Liver (tissue), 3 donors: ENCODE measurements around the gene KRTAP5-11.
"Not testable (repeated sequence)": the region's sequence is repeated elsewhere in the genome, so short reads cannot be mapped to it uniquely, and the experiment has no call there.

ENCODE experiments used
- FOXA1 ChIP-seq: IDR thresholded peaks from 2 replicates; pipeline ENCODE4 v1.6.1; 2016; ENCODE audit warnings: antibody characterized with exemption
- GABPA ChIP-seq, 2 donors: IDR thresholded peaks in 1 of 2; conservative IDR thresholded peaks in 1 of 2; 2 replicates each; pipeline ENCODE4 v1.6.1; 2016; ENCODE audit warnings: antibody characterized with exemption in 2 of 2, mild to moderate bottlenecking in 1 of 2, moderate library complexity in 1 of 2
- HNF4A ChIP-seq, 2 donors: conservative IDR thresholded peaks; 2 replicates each; pipeline ENCODE4 v1.6.1; 2016; ENCODE audit warnings: antibody characterized with exemption in 2 of 2, mild to moderate bottlenecking in 2 of 2
- JUND ChIP-seq, 2 donors: IDR thresholded peaks; 2 replicates each; pipeline ENCODE4 v1.6.1; 2016; ENCODE audit warnings: antibody characterized with exemption in 2 of 2
- RAD21 ChIP-seq, 2 donors: IDR thresholded peaks; 2 replicates each; pipeline ENCODE4 v1.6.1; 2016; ENCODE audit warnings: antibody characterized with exemption in 2 of 2, mild to moderate bottlenecking in 2 of 2
- RXRA ChIP-seq, 2 donors: IDR thresholded peaks; 2 replicates each; pipeline ENCODE4 v1.6.1; 2017 to 2018; ENCODE audit warnings: antibody characterized with exemption in 2 of 2, mild to moderate bottlenecking in 1 of 2
- YY1 ChIP-seq: IDR thresholded peaks from 2 replicates; pipeline ENCODE4 v1.6.1; 2016; ENCODE audit warnings: antibody characterized with exemption, mild to moderate bottlenecking
- TF ChIP-seq, protein P1 (sequence below): fragments of 150-350 bp; IDR thresholded peaks from 2 replicates; pipeline ENCODE4 v1.5.1; 2017; ENCODE audit warnings: improper control_type of control experiment, low read depth, low read length; ENCODE audit not compliant: missing input control
- TF ChIP-seq, protein P2 (sequence below): IDR thresholded peaks from 2 replicates; pipeline ENCODE4 v1.6.1; 2016; ENCODE audit warnings: antibody characterized with exemption, mild to moderate bottlenecking
- TF ChIP-seq, protein P3 (sequence below): IDR thresholded peaks from 2 replicates; pipeline ENCODE4 v1.6.1; 2016; ENCODE audit warnings: antibody characterized with exemption
- TF ChIP-seq, protein P4 (sequence below): IDR thresholded peaks from 2 replicates; pipeline ENCODE4 v1.6.1; 2016; ENCODE audit warnings: antibody characterized with exemption
- TF ChIP-seq, protein P5 (sequence below): IDR thresholded peaks from 2 replicates; pipeline ENCODE4 v1.6.1; 2016; ENCODE audit warnings: antibody characterized with exemption
- donor health status: healthy.
- donor health status: healthy.

DNA sequence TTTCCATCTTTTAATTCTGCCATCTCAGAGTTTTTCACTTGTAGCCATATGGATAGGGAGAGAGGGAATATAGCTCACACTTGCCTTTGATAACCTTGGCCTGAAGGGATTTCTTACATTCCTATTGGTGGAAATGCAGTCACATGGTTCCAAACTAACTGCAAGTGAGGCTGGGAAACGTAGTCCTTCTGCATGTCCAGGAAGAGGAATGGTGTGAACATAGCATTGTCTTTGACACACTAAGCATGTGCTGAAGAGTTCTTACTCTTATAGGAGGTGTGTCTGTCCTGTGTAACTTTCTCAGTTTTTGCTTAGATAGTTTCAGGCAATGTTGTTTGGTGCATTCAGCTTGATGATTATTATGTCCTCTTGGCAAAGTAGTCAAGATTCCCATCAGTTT lies 47.4 kb upstream of the KRTAP5-11 start:
- TF ChIP-seq, protein P1, sequence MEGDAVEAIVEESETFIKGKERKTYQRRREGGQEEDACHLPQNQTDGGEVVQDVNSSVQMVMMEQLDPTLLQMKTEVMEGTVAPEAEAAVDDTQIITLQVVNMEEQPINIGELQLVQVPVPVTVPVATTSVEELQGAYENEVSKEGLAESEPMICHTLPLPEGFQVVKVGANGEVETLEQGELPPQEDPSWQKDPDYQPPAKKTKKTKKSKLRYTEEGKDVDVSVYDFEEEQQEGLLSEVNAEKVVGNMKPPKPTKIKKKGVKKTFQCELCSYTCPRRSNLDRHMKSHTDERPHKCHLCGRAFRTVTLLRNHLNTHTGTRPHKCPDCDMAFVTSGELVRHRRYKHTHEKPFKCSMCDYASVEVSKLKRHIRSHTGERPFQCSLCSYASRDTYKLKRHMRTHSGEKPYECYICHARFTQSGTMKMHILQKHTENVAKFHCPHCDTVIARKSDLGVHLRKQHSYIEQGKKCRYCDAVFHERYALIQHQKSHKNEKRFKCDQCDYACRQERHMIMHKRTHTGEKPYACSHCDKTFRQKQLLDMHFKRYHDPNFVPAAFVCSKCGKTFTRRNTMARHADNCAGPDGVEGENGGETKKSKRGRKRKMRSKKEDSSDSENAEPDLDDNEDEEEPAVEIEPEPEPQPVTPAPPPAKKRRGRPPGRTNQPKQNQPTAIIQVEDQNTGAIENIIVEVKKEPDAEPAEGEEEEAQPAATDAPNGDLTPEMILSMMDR, result not testable (repeated sequence)
- TF ChIP-seq, protein P2, sequence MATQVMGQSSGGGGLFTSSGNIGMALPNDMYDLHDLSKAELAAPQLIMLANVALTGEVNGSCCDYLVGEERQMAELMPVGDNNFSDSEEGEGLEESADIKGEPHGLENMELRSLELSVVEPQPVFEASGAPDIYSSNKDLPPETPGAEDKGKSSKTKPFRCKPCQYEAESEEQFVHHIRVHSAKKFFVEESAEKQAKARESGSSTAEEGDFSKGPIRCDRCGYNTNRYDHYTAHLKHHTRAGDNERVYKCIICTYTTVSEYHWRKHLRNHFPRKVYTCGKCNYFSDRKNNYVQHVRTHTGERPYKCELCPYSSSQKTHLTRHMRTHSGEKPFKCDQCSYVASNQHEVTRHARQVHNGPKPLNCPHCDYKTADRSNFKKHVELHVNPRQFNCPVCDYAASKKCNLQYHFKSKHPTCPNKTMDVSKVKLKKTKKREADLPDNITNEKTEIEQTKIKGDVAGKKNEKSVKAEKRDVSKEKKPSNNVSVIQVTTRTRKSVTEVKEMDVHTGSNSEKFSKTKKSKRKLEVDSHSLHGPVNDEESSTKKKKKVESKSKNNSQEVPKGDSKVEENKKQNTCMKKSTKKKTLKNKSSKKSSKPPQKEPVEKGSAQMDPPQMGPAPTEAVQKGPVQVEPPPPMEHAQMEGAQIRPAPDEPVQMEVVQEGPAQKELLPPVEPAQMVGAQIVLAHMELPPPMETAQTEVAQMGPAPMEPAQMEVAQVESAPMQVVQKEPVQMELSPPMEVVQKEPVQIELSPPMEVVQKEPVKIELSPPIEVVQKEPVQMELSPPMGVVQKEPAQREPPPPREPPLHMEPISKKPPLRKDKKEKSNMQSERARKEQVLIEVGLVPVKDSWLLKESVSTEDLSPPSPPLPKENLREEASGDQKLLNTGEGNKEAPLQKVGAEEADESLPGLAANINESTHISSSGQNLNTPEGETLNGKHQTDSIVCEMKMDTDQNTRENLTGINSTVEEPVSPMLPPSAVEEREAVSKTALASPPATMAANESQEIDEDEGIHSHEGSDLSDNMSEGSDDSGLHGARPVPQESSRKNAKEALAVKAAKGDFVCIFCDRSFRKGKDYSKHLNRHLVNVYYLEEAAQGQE, result not testable (repeated sequence)
- not testable (repeated sequence) for TF ChIP-seq FOXA1; RAD21 (IDR thresholded peaks at IDR 0.05); RXRA (IDR thresholded peaks at IDR 0.05); JUND (IDR thresholded peaks at IDR 0.05); YY1; HNF4A (conservative IDR thresholded peaks at IDR 0.05); GABPA (IDR thresholded peaks at IDR 0.05 in 1 of 2, conservative IDR thresholded peaks at IDR 0.05 in 1 of 2)
- TF ChIP-seq, protein P3, sequence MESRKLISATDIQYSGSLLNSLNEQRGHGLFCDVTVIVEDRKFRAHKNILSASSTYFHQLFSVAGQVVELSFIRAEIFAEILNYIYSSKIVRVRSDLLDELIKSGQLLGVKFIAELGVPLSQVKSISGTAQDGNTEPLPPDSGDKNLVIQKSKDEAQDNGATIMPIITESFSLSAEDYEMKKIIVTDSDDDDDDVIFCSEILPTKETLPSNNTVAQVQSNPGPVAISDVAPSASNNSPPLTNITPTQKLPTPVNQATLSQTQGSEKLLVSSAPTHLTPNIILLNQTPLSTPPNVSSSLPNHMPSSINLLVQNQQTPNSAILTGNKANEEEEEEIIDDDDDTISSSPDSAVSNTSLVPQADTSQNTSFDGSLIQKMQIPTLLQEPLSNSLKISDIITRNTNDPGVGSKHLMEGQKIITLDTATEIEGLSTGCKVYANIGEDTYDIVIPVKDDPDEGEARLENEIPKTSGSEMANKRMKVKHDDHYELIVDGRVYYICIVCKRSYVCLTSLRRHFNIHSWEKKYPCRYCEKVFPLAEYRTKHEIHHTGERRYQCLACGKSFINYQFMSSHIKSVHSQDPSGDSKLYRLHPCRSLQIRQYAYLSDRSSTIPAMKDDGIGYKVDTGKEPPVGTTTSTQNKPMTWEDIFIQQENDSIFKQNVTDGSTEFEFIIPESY, result not testable (repeated sequence)
- TF ChIP-seq, protein P4, sequence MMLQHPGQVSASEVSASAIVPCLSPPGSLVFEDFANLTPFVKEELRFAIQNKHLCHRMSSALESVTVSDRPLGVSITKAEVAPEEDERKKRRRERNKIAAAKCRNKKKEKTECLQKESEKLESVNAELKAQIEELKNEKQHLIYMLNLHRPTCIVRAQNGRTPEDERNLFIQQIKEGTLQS, result not testable (repeated sequence)
- TF ChIP-seq, protein P5, sequence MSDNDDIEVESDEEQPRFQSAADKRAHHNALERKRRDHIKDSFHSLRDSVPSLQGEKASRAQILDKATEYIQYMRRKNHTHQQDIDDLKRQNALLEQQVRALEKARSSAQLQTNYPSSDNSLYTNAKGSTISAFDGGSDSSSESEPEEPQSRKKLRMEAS, result not testable (repeated sequence)
